Duodenal mucosa (tissue), 2 donors: ENCODE results near the gene FAM200A.
"Not testable (repeated sequence)": the region's sequence is repeated elsewhere in the genome, so short reads cannot be mapped to it uniquely, and the experiment has no call there.

ENCODE experiments used
- H3K27ac ChIP-seq: one replicate; pipeline ENCODE4 v1.7.0; 2013; ENCODE audit warnings: low read depth, low read length
- H3K27me3 ChIP-seq, 2 donors: one replicate each; pipeline ENCODE4 v1.7.0; 2013; ENCODE audit warnings: low read length in 2 of 2, control low read depth in 1 of 2; ENCODE audit not compliant: insufficient read depth in 2 of 2, control insufficient read depth in 1 of 2
- H3K36me3 ChIP-seq, 2 donors: one replicate each; pipeline ENCODE4 v1.7.0; 2013; ENCODE audit warnings: low read length in 2 of 2, control low read depth in 1 of 2; ENCODE audit not compliant: insufficient read depth in 2 of 2, control insufficient read depth in 1 of 2
- H3K4me1 ChIP-seq, 2 donors: one replicate each; pipeline ENCODE4 v1.7.0; 2013; ENCODE audit warnings: low read length in 2 of 2, control low read depth in 1 of 2; ENCODE audit not compliant: insufficient read depth in 2 of 2, control insufficient read depth in 1 of 2
- H3K4me3 ChIP-seq, 2 donors: one replicate each; pipeline ENCODE4 v1.7.0; 2013; ENCODE audit warnings: low read length in 2 of 2, low read depth in 1 of 2
- H3K9ac ChIP-seq, 2 donors: one replicate each; pipeline ENCODE4 v1.7.0; 2013; ENCODE audit warnings: low read length in 2 of 2, low read depth in 1 of 2
- H3K9me3 ChIP-seq, 2 donors: one replicate each; pipeline ENCODE4 v1.7.0; 2013; ENCODE audit warnings: low read length in 2 of 2, control low read depth in 1 of 2; ENCODE audit not compliant: control insufficient read depth in 1 of 2

The FAM200A gene

GRCh38 chr7:99504281-99504602 is 47.7 kb downstream of the FAM200A start:
- no peaks in the 10 kb centered on the region for H3K36me3 ChIP-seq
- H3K9me3 ChIP-seq = no peaks in the 10 kb centered on the region
- no peaks in the 10 kb centered on the region for H3K27me3 ChIP-seq
- H3K4me3 ChIP-seq = peak overlapping the region; percentile 88 to 96
- peak overlapping the region; percentile 97 for H3K27ac ChIP-seq
- peaks cover 14 to 28% of the 10 kb centered on the region in 2 donors for H3K4me1 ChIP-seq
- H3K9ac ChIP-seq = peak overlapping the region; percentile 69 to 93

- H3K36me3 ChIP-seq, H3K27me3 ChIP-seq, H3K27ac ChIP-seq, H3K9me3 ChIP-seq, H3K9ac ChIP-seq: not testable (repeated sequence)
- Histone ChIP-seq H3K4me3 (peak overlapping the region in 1 of 2 donors; percentile 98), H3K4me1 (peaks cover 21 to 36% of the 10 kb centered on the region in 2 donors)
These were observed 50.7 kb downstream of the FAM200A start for GRCh38 chr7:99501236-99501635.

- Histone ChIP-seq H3K9me3 (no peaks in the 10 kb centered on the region), H3K27me3 (no peaks in the 10 kb centered on the region), H3K36me3 (peaks cover 0 to 5% of the 10 kb centered on the region in 2 donors), H3K4me1 (peaks cover 15 to 30% of the 10 kb centered on the region in 2 donors), H3K9ac (peak overlapping the region; percentile 97 to 98), H3K4me3 (peak overlapping the region; percentile 98 to 100), H3K27ac (peak overlapping the region; percentile 98)
These were observed 51.3 kb downstream of the FAM200A start for GRCh38 chr7:99500637-99501009.

GRCh38 chr7:99499721-99500636 is 51.9 kb downstream of the FAM200A start, which contains the start of gene ZNF394:
Gene ZNF394 (minus strand): TSS chr7:99500281. CDS start chr7:99500093, 188 bp downstream.
- H3K9ac ChIP-seq = peak within 1 kb of the TSS; percentile 97 to 98
- no peaks in the 10 kb centered on the region for H3K27me3 ChIP-seq
- H3K4me1 ChIP-seq = peaks cover 13 to 26% of the 10 kb centered on the region in 2 donors
- peak within 1 kb of the TSS; percentile 98 to 100 for H3K4me3 ChIP-seq
- peaks cover 0 to 6% of the 10 kb centered on the region in 2 donors for H3K36me3 ChIP-seq
- H3K9me3 ChIP-seq = no peaks in the 10 kb centered on the region
- peak within 1 kb of the TSS; percentile 98 for H3K27ac ChIP-seq

GRCh38 chr7:99499371-99499720 is 52.6 kb downstream of the FAM200A start:
- peaks cover under 1 to 1% of the 10 kb centered on the region in 2 donors for H3K9me3 ChIP-seq
- peaks cover 1 to 12% of the 10 kb centered on the region in 2 donors for H3K36me3 ChIP-seq
- peak overlapping the region; percentile 98 to 100 for H3K4me3 ChIP-seq
- H3K4me1 ChIP-seq = peaks cover 13 to 26% of the 10 kb centered on the region in 2 donors
- H3K27ac ChIP-seq = peak overlapping the region; percentile 98
- peak overlapping the region; percentile 97 to 98 for H3K9ac ChIP-seq
- no peaks in the 10 kb centered on the region for H3K27me3 ChIP-seq

- peak overlapping the region; percentile 98 to 100 for H3K4me3 ChIP-seq
- H3K27ac ChIP-seq = no peak overlapping the region
- H3K27me3 ChIP-seq = no peaks in the 10 kb centered on the region
- peaks cover 13 to 21% of the 10 kb centered on the region in 2 donors for H3K4me1 ChIP-seq
- peak overlapping the region; percentile 36 to 98 for H3K9ac ChIP-seq
- peaks cover 9% of the 10 kb centered on the region in 2 donors for H3K9me3 ChIP-seq
- H3K36me3 ChIP-seq = peaks cover 9 to 20% of the 10 kb centered on the region in 2 donors
These were observed 53.4 kb downstream of the FAM200A start for GRCh38 chr7:99498546-99498944.

GRCh38 chr7:99497766-99498545 is 54.0 kb downstream of the FAM200A start:
- H3K27ac ChIP-seq = no peak overlapping the region
- peaks cover 14 to 26% of the 10 kb centered on the region in 2 donors for H3K36me3 ChIP-seq
- H3K9ac ChIP-seq = peak overlapping the region; percentile 36 to 98
- H3K27me3 ChIP-seq = no peaks in the 10 kb centered on the region
- peaks cover 13 to 21% of the 10 kb centered on the region in 2 donors for H3K4me1 ChIP-seq
- H3K9me3 ChIP-seq = peaks cover 10 to 12% of the 10 kb centered on the region in 2 donors
- peak overlapping the region; percentile 98 to 100 for H3K4me3 ChIP-seq
